GM19324 (cell line): ENCODE results near the gene PRELID1.

ENCODE experiments used
- ATAC-seq: cut with Tn5 transposase; IDR thresholded peaks from one replicate; pipeline ENCODE4 v1.9.1; 2021; ENCODE audit warnings: mild to moderate bottlenecking, moderate library complexity; ENCODE audit not compliant: unreplicated experiment, low FRiP score

The PRELID1 gene

GRCh38 chr5:177311723-177312648, 8.4 kb downstream of the PRELID1 start, which contains the start of gene MXD3:
TSS of gene MXD3 (minus strand) at chr5:177311898. CDS start at chr5:177311830, 68 bp downstream.
- ATAC-seq = peak; percentile 78

- ATAC-seq = peak; percentile 15
Observed at GRCh38 chr5:177312649-177313181, 9.1 kb downstream of the PRELID1 start.

- ATAC-seq = no peak
Observed at GRCh38 chr5:177313561-177314259, 10.1 kb downstream of the PRELID1 start.

- no peak for ATAC-seq
Observed at GRCh38 chr5:177314376-177315342, 11.1 kb downstream of the PRELID1 start.

- no peak for ATAC-seq
Observed at GRCh38 chr5:177315411-177315810, 11.8 kb downstream of the PRELID1 start.

- no peak for ATAC-seq
Observed at GRCh38 chr5:177316005-177316404, 12.4 kb downstream of the PRELID1 start.

- ATAC-seq = no peak
Observed at GRCh38 chr5:177317959-177318377, 14.4 kb downstream of the PRELID1 start.

- ATAC-seq = no peak
Observed at GRCh38 chr5:177319913-177320588, 16.5 kb downstream of the PRELID1 start.

GRCh38 chr5:177320879-177321278, 17.3 kb downstream of the PRELID1 start:
- no peak for ATAC-seq

- ATAC-seq = no peak
Observed at GRCh38 chr5:177325868-177326381, 22.3 kb downstream of the PRELID1 start.

- ATAC-seq = no peak
Observed at GRCh38 chr5:177327539-177328522, 24.2 kb downstream of the PRELID1 start.

- no peak for ATAC-seq
Observed at GRCh38 chr5:177328545-177329231, 25.1 kb downstream of the PRELID1 start.

- no peak for ATAC-seq
Observed at GRCh38 chr5:177329883-177330282, 26.3 kb downstream of the PRELID1 start.

- ATAC-seq = no peak
Observed at GRCh38 chr5:177330991-177331842, 27.6 kb downstream of the PRELID1 start.

GRCh38 chr5:177332031-177332895, 28.7 kb downstream of the PRELID1 start:
- ATAC-seq = no peak

- ATAC-seq = no peak
Observed at GRCh38 chr5:177332896-177333260, 29.3 kb downstream of the PRELID1 start.
